Endodermal cell (in vitro differentiated cells): Measurements from ENCODE around the gene MPZL1. TPM values are rescaled to one million over a fixed set of nuclear protein-coding genes. Genes with fewer than 3 reads are reported as not detected.

Experiments
- DNase-seq: peaks from one replicate; pipeline ENCODE4 v3.0.0-alpha.2; 2017
- H3K27ac ChIP-seq: 2 replicates; pipeline ENCODE4 v1.5.1; 2013; ENCODE audit warnings: mild to moderate bottlenecking, low read depth, low read length, moderate library complexity
- H3K27me3 ChIP-seq: 2 replicates; pipeline ENCODE4 v1.6.1; 2013; ENCODE audit warnings: mild to moderate bottlenecking, low read length, moderate library complexity; ENCODE audit not compliant: insufficient read depth, control insufficient read depth, poor library complexity, severe bottlenecking
- H3K36me3 ChIP-seq: 2 replicates; pipeline ENCODE4 v1.7.0; 2013; ENCODE audit warnings: mild to moderate bottlenecking, low read length, moderate library complexity; ENCODE audit not compliant: control insufficient read depth, insufficient read depth
- H3K4me1 ChIP-seq: one replicate; pipeline ENCODE4 v1.7.0; 2013; ENCODE audit warnings: low read length; ENCODE audit not compliant: control insufficient read depth, insufficient read depth
- H3K4me3 ChIP-seq: 2 replicates; pipeline ENCODE4 v1.5.1; 2013; ENCODE audit warnings: mild to moderate bottlenecking, low read length, moderate library complexity
- H3K9ac ChIP-seq: 2 replicates; pipeline ENCODE4 v1.6.1; 2013; ENCODE audit warnings: mild to moderate bottlenecking, low read length, moderate library complexity; ENCODE audit not compliant: poor library complexity, severe bottlenecking; ENCODE audit errors: extremely low read depth
- H3K9me3 ChIP-seq: 2 replicates; pipeline ENCODE4 v1.6.1; 2013; ENCODE audit warnings: mild to moderate bottlenecking, low read length, moderate library complexity; ENCODE audit not compliant: control insufficient read depth
- H3K27ac Mint-ChIP-seq: 2 replicates; pipeline ENCODE4 v1.8.0; 2020; ENCODE audit warnings: mixed read lengths
- H3K27me3 Mint-ChIP-seq: 2 replicates; pipeline ENCODE4 v1.8.0; 2021; ENCODE audit warnings: mild to moderate bottlenecking, mixed read lengths; ENCODE audit not compliant: insufficient read depth
- H3K36me3 Mint-ChIP-seq: 2 replicates; pipeline ENCODE4 v1.8.0; 2020; ENCODE audit warnings: low read depth, mixed read lengths
- H3K4me1 Mint-ChIP-seq: 2 replicates; pipeline ENCODE4 v1.8.0; 2020; ENCODE audit warnings: mixed read lengths
- H3K4me3 Mint-ChIP-seq: 2 replicates; pipeline ENCODE4 v1.8.0; 2020; ENCODE audit warnings: mild to moderate bottlenecking, moderate library complexity, mixed read lengths
- H3K9me3 Mint-ChIP-seq: 2 replicates; pipeline ENCODE4 v1.8.0; 2020; ENCODE audit warnings: mild to moderate bottlenecking, mixed read lengths
- WGBS, 2 experiments: methylation state at CpG; one replicate each; pipeline versions ENCODE4 v1.1.5 to v1.1.7; 2013; ENCODE audit warnings: missing lambda C conversion rate in 2 of 2, mixed read lengths in 1 of 2; ENCODE audit not compliant: insufficient coverage in 1 of 2, insufficient read length in 1 of 2; 5-methylcytosine and 5-hydroxymethylcytosine counted together
- total RNA-seq, 2 donors: library from RNA; stranded (reverse); fragmentation: NEBNext Ultra II Directional in 1 of 2; extraction: Animal tissue kit (Norgen Biotek cat#: 25700) in 1 of 2; gene quantifications; 2 replicates in 1 of 2; 3 replicates in 1 of 2; pipeline ENCODE4 v1.2.1, GENCODE V29; 2021
- TF ChIP-seq, protein P1 (sequence below): fragments of 200-600 bp; sonication (generic); conservative IDR thresholded peaks from 2 replicates; pipeline ENCODE4 v1.5.0; 2021; ENCODE audit warnings: antibody characterized with exemption, mild to moderate bottlenecking

The MPZL1 gene
- total RNA-seq, 2 donors from 2014 or later = 111 to 114 TPM

- H3K9me3 Mint-ChIP-seq = peaks cover 6% of the 10 kb centered on the region
- TF ChIP-seq, protein P1, sequence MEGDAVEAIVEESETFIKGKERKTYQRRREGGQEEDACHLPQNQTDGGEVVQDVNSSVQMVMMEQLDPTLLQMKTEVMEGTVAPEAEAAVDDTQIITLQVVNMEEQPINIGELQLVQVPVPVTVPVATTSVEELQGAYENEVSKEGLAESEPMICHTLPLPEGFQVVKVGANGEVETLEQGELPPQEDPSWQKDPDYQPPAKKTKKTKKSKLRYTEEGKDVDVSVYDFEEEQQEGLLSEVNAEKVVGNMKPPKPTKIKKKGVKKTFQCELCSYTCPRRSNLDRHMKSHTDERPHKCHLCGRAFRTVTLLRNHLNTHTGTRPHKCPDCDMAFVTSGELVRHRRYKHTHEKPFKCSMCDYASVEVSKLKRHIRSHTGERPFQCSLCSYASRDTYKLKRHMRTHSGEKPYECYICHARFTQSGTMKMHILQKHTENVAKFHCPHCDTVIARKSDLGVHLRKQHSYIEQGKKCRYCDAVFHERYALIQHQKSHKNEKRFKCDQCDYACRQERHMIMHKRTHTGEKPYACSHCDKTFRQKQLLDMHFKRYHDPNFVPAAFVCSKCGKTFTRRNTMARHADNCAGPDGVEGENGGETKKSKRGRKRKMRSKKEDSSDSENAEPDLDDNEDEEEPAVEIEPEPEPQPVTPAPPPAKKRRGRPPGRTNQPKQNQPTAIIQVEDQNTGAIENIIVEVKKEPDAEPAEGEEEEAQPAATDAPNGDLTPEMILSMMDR = no peak
- no peaks in the 10 kb centered on the region for H3K27me3 ChIP-seq
- H3K27ac Mint-ChIP-seq = no peak overlapping the region
- H3K36me3 ChIP-seq = peaks cover 38% of the 10 kb centered on the region
- peaks cover 4% of the 10 kb centered on the region for H3K27me3 Mint-ChIP-seq
- no peak overlapping the region for H3K9ac ChIP-seq
- no peak for DNase-seq
- peaks cover 8% of the 10 kb centered on the region for H3K9me3 ChIP-seq
- peaks cover 53% of the 10 kb centered on the region for H3K36me3 Mint-ChIP-seq
- H3K4me1 Mint-ChIP-seq = peaks cover 34% of the 10 kb centered on the region
- H3K27ac ChIP-seq = no peak overlapping the region
- H3K4me3 Mint-ChIP-seq = no peak overlapping the region
- H3K4me1 ChIP-seq = no peaks in the 10 kb centered on the region
- H3K4me3 ChIP-seq = no peak overlapping the region
These were observed 46.0 kb downstream of the MPZL1 start for GRCh38 chr1:167767761-167768160.

- 18 to 45% methylated on average over 2 to 3 of the region's 3 CpGs for WGBS, 2 experiments
- Histone ChIP-seq H3K4me3 (no peak overlapping the region), H3K27ac (no peak overlapping the region), H3K36me3 (peaks cover 61% of the 10 kb centered on the region), H3K9ac (no peak overlapping the region), H3K9me3 (peaks cover 8% of the 10 kb centered on the region), H3K4me1 (no peaks in the 10 kb centered on the region), H3K27me3 (no peaks in the 10 kb centered on the region)
- Mint-ChIP-seq H3K36me3 (peaks cover 70% of the 10 kb centered on the region), H3K4me1 (peaks cover 34% of the 10 kb centered on the region), H3K27me3 (peaks cover 4% of the 10 kb centered on the region), H3K9me3 (peaks cover 6% of the 10 kb centered on the region), H3K4me3 (no peak overlapping the region), H3K27ac (no peak overlapping the region)
- TF ChIP-seq, protein P1 = no peak
- DNase-seq = peak; percentile 79
These were observed 48.3 kb downstream of the MPZL1 start for GRCh38 chr1:167770127-167770526.

- Mint-ChIP-seq H3K9me3 (peaks cover 6% of the 10 kb centered on the region), H3K27me3 (peaks cover 4% of the 10 kb centered on the region), H3K4me3 (no peak overlapping the region), H3K4me1 (peaks cover 25% of the 10 kb centered on the region), H3K36me3 (peaks cover 82% of the 10 kb centered on the region), H3K27ac (no peak overlapping the region)
- Histone ChIP-seq H3K36me3 (peaks cover 68% of the 10 kb centered on the region), H3K4me1 (no peaks in the 10 kb centered on the region), H3K9me3 (peaks cover 8% of the 10 kb centered on the region), H3K27me3 (no peaks in the 10 kb centered on the region), H3K27ac (no peak overlapping the region), H3K9ac (no peak overlapping the region), H3K4me3 (no peak overlapping the region)
- DNase-seq = no peak
- TF ChIP-seq, protein P1 = no peak
- WGBS, 2 experiments = 94 to 100% methylated on average over 2 to 4 of the region's 4 CpGs
These were observed 50.7 kb downstream of the MPZL1 start for GRCh38 chr1:167772436-167772835.
